Nephron (organoid): ENCODE results near the gene BEND5.

Experiments
- H3K27ac Mint-ChIP-seq, 3 experiments: 2 replicates each; pipeline ENCODE4 v1.8.0; 2020; ENCODE audit warnings: mixed read lengths in 3 of 3, mild to moderate bottlenecking in 2 of 3, moderate library complexity in 1 of 3
- H3K27me3 Mint-ChIP-seq: 2 replicates; pipeline ENCODE4 v1.8.0; 2021; ENCODE audit warnings: low read depth, mild to moderate bottlenecking, moderate library complexity, mixed read lengths
- H3K36me3 Mint-ChIP-seq: 2 replicates; pipeline ENCODE4 v1.8.0; 2020; ENCODE audit warnings: low read depth, mixed read lengths
- H3K4me1 Mint-ChIP-seq: 2 replicates; pipeline ENCODE4 v1.8.0; 2020; ENCODE audit warnings: mixed read lengths
- H3K4me3 Mint-ChIP-seq, 3 experiments: 2 replicates each; pipeline ENCODE4 v1.8.0; 2020; ENCODE audit warnings: mild to moderate bottlenecking in 3 of 3, mixed read lengths in 3 of 3, moderate library complexity in 2 of 3
- H3K9me3 Mint-ChIP-seq: 2 replicates; pipeline ENCODE4 v1.8.0; 2020; ENCODE audit warnings: mixed read lengths
- CTCF ChIP-seq, 3 experiments: fragments of 200-600 bp; sonication (generic); IDR thresholded peaks; one replicate each; pipeline ENCODE4 v1.5.0; 2021; ENCODE audit warnings: antibody characterized with exemption in 3 of 3; ENCODE audit not compliant: unreplicated experiment in 3 of 3

Gene BEND5

GRCh38 chr1:48678710-48679505, 97.8 kb downstream of the BEND5 start:
- Mint-ChIP-seq H3K36me3 (no peaks in the 10 kb centered on the region), H3K27ac (no peak overlapping the region), H3K9me3 (no peaks in the 10 kb centered on the region), H3K4me3 (no peak overlapping the region), H3K27me3 (peaks cover 21% of the 10 kb centered on the region), H3K4me1 (peaks cover 23% of the 10 kb centered on the region)
- TF ChIP-seq CTCF (IDR thresholded peaks at IDR 0.05; ENCODE audit: unreplicated experiment in 3 of 3): no peak
